Thymus (tissue), 11 donors: ENCODE results near the gene PLN. TPM values are rescaled to one million over a fixed set of nuclear protein-coding genes. Genes with fewer than 3 reads are reported as not detected.

Experiments used
- DNase-seq, 9 donors: peaks; one replicate each; pipeline ENCODE4 v3.0.0-alpha.2; 2013; ENCODE audit warnings: low spot score in 9 of 9, low read depth in 6 of 9, missing footprints in 1 of 9
- H3K27ac ChIP-seq, 2 donors: one replicate each; pipeline ENCODE4 v1.5.1; 2013; ENCODE audit warnings: control low read depth in 1 of 2, low read depth in 1 of 2, low read length in 1 of 2, mild to moderate bottlenecking in 1 of 2, moderate library complexity in 1 of 2
- H3K27me3 ChIP-seq, 2 donors: one replicate each; pipeline ENCODE4 v1.5.1; 2013; ENCODE audit warnings: low read length in 1 of 2; ENCODE audit not compliant: control insufficient read depth in 2 of 2, insufficient read depth in 1 of 2
- H3K36me3 ChIP-seq, 2 donors: one replicate each; pipeline ENCODE4 v1.5.1; 2013; ENCODE audit warnings: low read length in 1 of 2, mild to moderate bottlenecking in 1 of 2, moderate library complexity in 1 of 2; ENCODE audit not compliant: control insufficient read depth in 2 of 2, insufficient read depth in 2 of 2
- H3K4me1 ChIP-seq, 2 donors: one replicate each; pipeline ENCODE4 v1.5.1; 2013; ENCODE audit warnings: low read length in 2 of 2; ENCODE audit not compliant: control insufficient read depth in 2 of 2, insufficient read depth in 2 of 2
- H3K4me3 ChIP-seq, 2 donors: one replicate each; pipeline ENCODE4 v1.5.1; 2013; ENCODE audit warnings: low read length in 2 of 2, control low read depth in 1 of 2, mild to moderate bottlenecking in 1 of 2
- H3K9me3 ChIP-seq, 2 donors: one replicate each; pipeline ENCODE4 v1.5.1; 2013; ENCODE audit warnings: low read length in 1 of 2, mild to moderate bottlenecking in 1 of 2; ENCODE audit not compliant: control insufficient read depth in 2 of 2, insufficient read depth in 1 of 2
- WGBS: extraction: QIAGEN DNeasy Blood & Tissue Kit; methylation state at CpG from one replicate; pipeline ENCODE4 v1.1.7; 2013; 5-methylcytosine and 5-hydroxymethylcytosine counted together
- polyA plus RNA-seq: library from polyadenylated mRNA; stranded (reverse); fragments of 200-250 nt; gene quantifications from one replicate; pipeline ENCODE4 v1.2.3, GENCODE V29; 2013
- total RNA-seq: library from RNA; stranded (reverse); fragments of 120-200 nt; gene quantifications from one replicate; pipeline ENCODE4 v1.2.4, GENCODE V29; 2013
- donor health status: healthy.

PLN gene
- total and polyA plus RNA-seq, 2 donors: 1.3 to 34.1 TPM

DNA sequence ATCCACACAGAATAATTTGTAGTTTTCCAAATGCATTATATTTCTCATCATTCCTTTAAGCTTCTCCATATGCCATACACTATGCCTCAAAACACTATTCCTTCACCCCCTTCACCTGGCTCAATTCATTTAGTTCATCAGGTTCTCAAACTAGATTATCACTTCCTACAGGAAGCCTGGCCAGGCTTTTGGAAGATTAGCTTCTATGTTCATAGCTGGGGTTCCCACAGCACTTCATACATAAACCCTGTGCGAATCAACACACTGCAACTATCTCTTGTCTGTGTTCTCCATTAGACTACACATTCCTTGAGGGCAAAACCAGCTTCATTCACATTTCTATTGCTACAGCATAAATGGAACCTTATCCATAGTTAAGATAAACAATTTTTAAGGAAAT is 40.5 kb upstream of the PLN start:
- H3K27me3 ChIP-seq: no peaks in the 10 kb centered on the region
- no peaks in the 10 kb centered on the region for H3K9me3 ChIP-seq
- 99% methylated on average over 1 of the region's 1 CpG for WGBS
- no peak for DNase-seq
- H3K4me3 ChIP-seq: no peak overlapping the region
- no peaks in the 10 kb centered on the region for H3K4me1 ChIP-seq
- no peak overlapping the region for H3K27ac ChIP-seq
- peaks cover 9 to 16% of the 10 kb centered on the region in 2 donors for H3K36me3 ChIP-seq

- 89% methylated on average over 3 of the region's 3 CpGs for WGBS
- Histone ChIP-seq H3K4me3 (no peak overlapping the region), H3K4me1 (no peaks in the 10 kb centered on the region), H3K27ac (no peak overlapping the region), H3K9me3 (no peaks in the 10 kb centered on the region), H3K27me3 (no peaks in the 10 kb centered on the region), H3K36me3 (peaks cover 7 to 8% of the 10 kb centered on the region in 2 donors)
- DNase-seq: no peak
Observed at GRCh38 chr6:118509009-118509617, 39.0 kb upstream of the PLN start.

DNA sequence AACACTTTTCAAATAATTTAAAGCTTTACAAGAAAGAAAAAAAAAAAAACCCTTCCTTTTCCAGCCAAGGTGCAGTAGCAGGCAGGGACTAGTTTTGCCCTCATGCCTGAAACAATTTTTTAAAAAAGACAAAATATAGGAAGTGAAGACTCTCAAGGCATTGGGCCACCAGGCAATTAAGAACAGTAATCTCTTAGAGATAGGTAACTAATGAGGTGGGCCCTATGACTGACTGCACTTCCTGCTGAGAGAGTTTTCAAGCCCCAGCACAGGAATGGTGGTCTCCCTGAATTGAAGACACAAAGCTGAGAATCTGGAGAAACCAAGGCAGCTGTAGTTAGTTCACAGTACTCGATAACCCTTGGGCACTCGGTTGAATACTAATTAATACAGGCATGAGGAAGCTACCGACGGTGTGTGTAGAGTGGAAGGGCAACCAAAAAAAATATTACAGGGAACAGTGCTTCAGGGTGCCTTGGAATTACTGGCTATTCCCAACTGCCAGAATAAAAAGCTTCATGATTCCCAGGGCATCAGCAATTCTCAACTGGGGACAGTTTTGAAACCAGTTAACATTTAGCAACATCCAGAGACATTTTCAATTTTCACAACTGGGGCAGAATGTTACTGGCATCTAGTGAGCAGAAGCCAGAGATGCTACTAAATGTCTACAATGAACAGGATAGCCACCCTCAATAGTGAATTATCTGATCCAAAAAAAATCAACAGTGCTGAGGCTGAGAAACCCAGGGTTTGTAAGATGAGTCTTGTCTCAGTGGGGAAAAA is 36.0 kb upstream of the PLN start:
- no peaks in the 10 kb centered on the region for H3K9me3 ChIP-seq
- DNase-seq: no peak
- no peaks in the 10 kb centered on the region for H3K36me3 ChIP-seq
- no peaks in the 10 kb centered on the region for H3K27me3 ChIP-seq
- H3K4me3 ChIP-seq: no peak overlapping the region
- H3K27ac ChIP-seq: no peak overlapping the region
- no peaks in the 10 kb centered on the region for H3K4me1 ChIP-seq
- WGBS: 97% methylated on average over 4 of the region's 4 CpGs

- Histone ChIP-seq H3K27ac (no peak overlapping the region), H3K27me3 (no peaks in the 10 kb centered on the region), H3K4me1 (no peaks in the 10 kb centered on the region), H3K36me3 (peaks cover 0 to 4% of the 10 kb centered on the region in 2 donors), H3K9me3 (no peaks in the 10 kb centered on the region), H3K4me3 (no peak overlapping the region)
- DNase-seq: no peak
- WGBS: 97% methylated on average over 3 of the region's 3 CpGs
Observed at GRCh38 chr6:118514689-118515088, 33.4 kb upstream of the PLN start.

- no peaks in the 10 kb centered on the region for H3K9me3 ChIP-seq
- H3K27ac ChIP-seq: no peak overlapping the region
- peaks cover 10 to 19% of the 10 kb centered on the region in 2 donors for H3K36me3 ChIP-seq
- WGBS: 98% methylated on average over 4 of the region's 4 CpGs
- no peaks in the 10 kb centered on the region for H3K27me3 ChIP-seq
- DNase-seq: no peak
- H3K4me3 ChIP-seq: no peak overlapping the region
- no peaks in the 10 kb centered on the region for H3K4me1 ChIP-seq
Observed at GRCh38 chr6:118522422-118522821, 25.7 kb upstream of the PLN start.

GRCh38 chr6:118523216-118523615 is 24.9 kb upstream of the PLN start:
- no peak overlapping the region for H3K27ac ChIP-seq
- H3K4me1 ChIP-seq: no peaks in the 10 kb centered on the region
- H3K36me3 ChIP-seq: peaks cover 10 to 19% of the 10 kb centered on the region in 2 donors
- no peaks in the 10 kb centered on the region for H3K27me3 ChIP-seq
- no peak overlapping the region for H3K4me3 ChIP-seq
- no peaks in the 10 kb centered on the region for H3K9me3 ChIP-seq
- no peak for DNase-seq
- 98% methylated on average over 5 of the region's 5 CpGs for WGBS

DNA sequence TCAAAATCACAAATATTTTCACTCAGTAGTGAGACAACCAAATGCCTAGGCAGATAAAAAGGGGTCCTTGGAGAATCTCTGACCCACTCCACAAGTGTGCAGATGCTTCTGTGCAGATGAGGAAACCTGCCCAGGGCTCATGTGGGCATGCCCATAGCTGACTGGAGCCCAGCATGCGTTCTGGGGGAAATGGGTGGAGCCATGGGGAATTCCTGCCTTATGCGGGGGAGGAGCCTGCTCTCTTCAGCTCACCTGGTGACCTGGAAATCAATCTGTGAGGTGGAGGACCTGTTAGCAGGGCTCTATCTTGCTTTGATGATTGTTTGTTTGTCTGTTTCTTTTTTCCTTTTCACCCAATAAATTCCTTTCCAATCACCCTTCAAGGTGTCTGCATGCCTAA is 23.4 kb upstream of the PLN start:
- WGBS: 87% methylated on average over 2 of the region's 2 CpGs
- no peaks in the 10 kb centered on the region for H3K27me3 ChIP-seq
- H3K9me3 ChIP-seq: no peaks in the 10 kb centered on the region
- DNase-seq: no peak
- no peak overlapping the region for H3K4me3 ChIP-seq
- peaks cover 6 to 19% of the 10 kb centered on the region in 2 donors for H3K36me3 ChIP-seq
- H3K27ac ChIP-seq: no peak overlapping the region
- no peaks in the 10 kb centered on the region for H3K4me1 ChIP-seq

- no peaks in the 10 kb centered on the region for H3K4me1 ChIP-seq
- 97% methylated on average over 4 of the region's 4 CpGs for WGBS
- H3K27ac ChIP-seq: no peak overlapping the region
- H3K27me3 ChIP-seq: no peaks in the 10 kb centered on the region
- no peak overlapping the region for H3K4me3 ChIP-seq
- peaks cover 6 to 19% of the 10 kb centered on the region in 2 donors for H3K36me3 ChIP-seq
- no peak for DNase-seq
- H3K9me3 ChIP-seq: no peaks in the 10 kb centered on the region
Observed at GRCh38 chr6:118525913-118526780, 21.9 kb upstream of the PLN start.

- no peak for DNase-seq
- Histone ChIP-seq H3K27me3 (no peaks in the 10 kb centered on the region), H3K4me3 (no peak overlapping the region), H3K36me3 (peaks cover 3 to 6% of the 10 kb centered on the region in 2 donors), H3K27ac (no peak overlapping the region), H3K4me1 (no peaks in the 10 kb centered on the region), H3K9me3 (no peaks in the 10 kb centered on the region)
- WGBS: 75% methylated on average over 1 of the region's 1 CpG
Observed at GRCh38 chr6:118528129-118528528, 20.0 kb upstream of the PLN start.
